Kidney (tissue), 14 donors: ENCODE results near the gene RBMX2. TPM values are rescaled to one million over a fixed set of nuclear protein-coding genes. Genes with fewer than 3 reads are reported as not detected.

Experiments used
- DNase-seq, 5 donors: peaks; one replicate each; pipeline ENCODE4 v3.0.0-alpha.2; 2013 to 2020
- FAIRE-seq: peaks from 2 replicates; lab custom pipeline; 2012; peaks lifted over from hg19 to GRCh38; lab: Jason Lieb, UNC
- H3K27ac ChIP-seq, 2 donors: one replicate each; pipeline ENCODE4 v1.7.0; 2013; ENCODE audit warnings: low read depth in 2 of 2, low read length in 2 of 2, inconsistent platforms in 1 of 2
- H3K27me3 ChIP-seq: one replicate; pipeline ENCODE4 v1.7.1; 2013; ENCODE audit warnings: low read length, inconsistent platforms; ENCODE audit not compliant: control insufficient read depth, insufficient read depth
- H3K36me3 ChIP-seq, 3 donors: one replicate each; pipeline versions ENCODE4 v1.7.0 to v1.7.1; 2013; ENCODE audit warnings: low read length in 3 of 3, control low read depth in 1 of 3, inconsistent platforms in 1 of 3; ENCODE audit not compliant: insufficient read depth in 3 of 3, control insufficient read depth in 2 of 3
- H3K4me1 ChIP-seq, 3 donors: one replicate each; pipeline versions ENCODE4 v1.7.0 to v1.7.1; 2013; ENCODE audit warnings: low read length in 3 of 3, inconsistent platforms in 1 of 3, low read depth in 1 of 3; ENCODE audit not compliant: control insufficient read depth in 2 of 3, insufficient read depth in 2 of 3
- H3K4me3 ChIP-seq, 3 donors: one replicate each; pipeline versions ENCODE4 v1.7.0 to v1.8.1; 2013; ENCODE audit warnings: low read length in 3 of 3, control low read depth in 1 of 3, inconsistent platforms in 1 of 3
- H3K9ac ChIP-seq, 3 donors: one replicate each; pipeline versions ENCODE4 v1.7.0 to v1.7.1; 2013; ENCODE audit warnings: low read length in 3 of 3, control low read depth in 1 of 3, inconsistent platforms in 1 of 3
- H3K9me3 ChIP-seq, 3 donors: one replicate each; pipeline versions ENCODE4 v1.7.0 to v1.7.1; 2013; ENCODE audit warnings: low read length in 3 of 3, control low read depth in 1 of 3, inconsistent platforms in 1 of 3; ENCODE audit not compliant: control insufficient read depth in 2 of 3, insufficient read depth in 1 of 3
- intact Hi-C: fragments of 100-400 bp; cut with DNase I; formaldehyde crosslinking; loops from one replicate; pipeline ENCODE4 v1.11.1; 2022
- polyA plus RNA-seq: library from polyadenylated mRNA; stranded (reverse); fragments of 350-450 nt; fragmentation: Illumina TruSeq; extraction: RNeasy Lipid Tissue Mini Kit (QIAGEN cat#74804); gene quantifications from one replicate; pipeline ENCODE4 v1.2.3, GENCODE V29; 2014; ENCODE audit warnings: low read depth, low replicate concordance; ENCODE audit not compliant: insufficient read depth
- total RNA-seq: library from RNA; stranded (reverse); fragmentation: NEBNext Ultra II Directional; extraction: Animal tissue kit (Norgen Biotek cat#: 25700); gene quantifications from one replicate; pipeline ENCODE4 v1.2.1, GENCODE V29; 2021
- TF ChIP-seq, protein P1 (sequence below): IDR thresholded peaks from 3 replicates; pipeline ENCODE4 v1.5.1; 2012; ENCODE audit warnings: mild to moderate bottlenecking, moderate library complexity, borderline replicate concordance; ENCODE audit not compliant: insufficient read depth; ENCODE audit errors: extremely low read depth
- donor health status: control.
- donor health status: control.
- donor health status: control.
- donor health status: control.
- donor health status: control.
- donor health status: DM: yes; HTN: yes; CAD: no.
- donor health status: Normal renal cell carcinoma (clear cell type).

RBMX2 gene
- total and polyA plus RNA-seq, 2 donors from 2014 or later: 16.0 to 24.0 TPM

GRCh38 chrX:130413415-130413814 lies 11.6 kb downstream of the RBMX2 start:
- no peaks in the 10 kb centered on the region for H3K4me1 ChIP-seq
- intact Hi-C loops: no loop called here
- H3K27ac ChIP-seq: no peak overlapping the region

GRCh38 chrX:130414800-130415199 lies 13.0 kb downstream of the RBMX2 start:
- intact Hi-C loops: no loop called here
- peaks cover 0 to 6% (median under 1%) of the 10 kb centered on the region in 3 donors for H3K36me3 ChIP-seq
- FAIRE-seq: no peak
- DNase-seq: no peak
- TF ChIP-seq, protein P1, sequence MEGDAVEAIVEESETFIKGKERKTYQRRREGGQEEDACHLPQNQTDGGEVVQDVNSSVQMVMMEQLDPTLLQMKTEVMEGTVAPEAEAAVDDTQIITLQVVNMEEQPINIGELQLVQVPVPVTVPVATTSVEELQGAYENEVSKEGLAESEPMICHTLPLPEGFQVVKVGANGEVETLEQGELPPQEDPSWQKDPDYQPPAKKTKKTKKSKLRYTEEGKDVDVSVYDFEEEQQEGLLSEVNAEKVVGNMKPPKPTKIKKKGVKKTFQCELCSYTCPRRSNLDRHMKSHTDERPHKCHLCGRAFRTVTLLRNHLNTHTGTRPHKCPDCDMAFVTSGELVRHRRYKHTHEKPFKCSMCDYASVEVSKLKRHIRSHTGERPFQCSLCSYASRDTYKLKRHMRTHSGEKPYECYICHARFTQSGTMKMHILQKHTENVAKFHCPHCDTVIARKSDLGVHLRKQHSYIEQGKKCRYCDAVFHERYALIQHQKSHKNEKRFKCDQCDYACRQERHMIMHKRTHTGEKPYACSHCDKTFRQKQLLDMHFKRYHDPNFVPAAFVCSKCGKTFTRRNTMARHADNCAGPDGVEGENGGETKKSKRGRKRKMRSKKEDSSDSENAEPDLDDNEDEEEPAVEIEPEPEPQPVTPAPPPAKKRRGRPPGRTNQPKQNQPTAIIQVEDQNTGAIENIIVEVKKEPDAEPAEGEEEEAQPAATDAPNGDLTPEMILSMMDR: no peak
- H3K4me3 ChIP-seq: no peak overlapping the region
- H3K4me1 ChIP-seq: no peaks in the 10 kb centered on the region
- H3K27ac ChIP-seq: no peak overlapping the region
- no peaks in the 10 kb centered on the region for H3K27me3 ChIP-seq
- H3K9ac ChIP-seq: no peak overlapping the region
- no peaks in the 10 kb centered on the region for H3K9me3 ChIP-seq

More at GRCh38 chrX:130413415-130413814, 11.6 kb downstream of the RBMX2 start:
- FAIRE-seq: no peak
- Histone ChIP-seq H3K9ac (no peak overlapping the region), H3K27me3 (no peaks in the 10 kb centered on the region), H3K4me3 (no peak overlapping the region), H3K36me3 (peaks cover 0 to 11% (median 7%) of the 10 kb centered on the region in 3 donors), H3K9me3 (no peaks in the 10 kb centered on the region)
- no peak for DNase-seq
- TF ChIP-seq, protein P1: no peak

GRCh38 chrX:130415201-130415600 lies 13.4 kb downstream of the RBMX2 start:
- Histone ChIP-seq H3K27ac (no peak overlapping the region), H3K27me3 (no peaks in the 10 kb centered on the region), H3K9me3 (no peaks in the 10 kb centered on the region), H3K4me1 (no peaks in the 10 kb centered on the region), H3K4me3 (no peak overlapping the region), H3K36me3 (peaks cover 0 to 5% (median 0%) of the 10 kb centered on the region in 3 donors), H3K9ac (no peak overlapping the region)
- DNase-seq: no peak
- TF ChIP-seq, protein P1: no peak
- intact Hi-C loops: no loop called here
- FAIRE-seq: no peak

DNA sequence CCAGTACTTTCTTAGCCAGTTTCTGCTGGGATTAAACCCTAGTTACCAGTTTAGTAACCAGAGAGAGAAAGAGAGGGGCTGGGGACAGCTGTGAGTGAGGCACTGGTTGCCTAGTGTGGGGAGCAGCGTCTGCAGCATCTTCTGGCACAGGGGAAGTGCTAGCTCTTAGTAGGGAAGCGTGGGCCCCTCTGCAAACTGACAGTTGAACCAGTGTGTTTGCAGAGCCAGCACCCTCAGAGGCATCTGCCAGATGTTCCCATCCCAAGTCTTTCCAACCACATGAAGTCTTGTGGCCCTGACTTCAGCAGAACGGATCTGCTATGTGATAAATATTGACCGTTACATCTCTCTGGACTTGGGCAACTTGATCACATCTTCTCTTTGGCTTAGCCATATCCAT lies 15.0 kb downstream of the RBMX2 start:
- intact Hi-C loops: no loop called here
- H3K9me3 ChIP-seq: no peaks in the 10 kb centered on the region
- TF ChIP-seq, protein P1: no peak
- no peak overlapping the region for H3K4me3 ChIP-seq
- no peak for DNase-seq
- H3K4me1 ChIP-seq: no peaks in the 10 kb centered on the region
- H3K36me3 ChIP-seq: no peaks in the 10 kb centered on the region
- no peaks in the 10 kb centered on the region for H3K27me3 ChIP-seq
- no peak for FAIRE-seq
- H3K27ac ChIP-seq: no peak overlapping the region
- H3K9ac ChIP-seq: no peak overlapping the region
